H1 (cell line): ENCODE measurements around the gene ZBTB2. TPM values are rescaled to one million over a fixed set of nuclear protein-coding genes. Genes with fewer than 3 reads are reported as not detected.

Experiments used
- CTCF ChIA-PET: fragments of 300-600 bp; sonication (Branson Sonifier 250); formaldehyde crosslinking; loops from one replicate; lab custom pipeline; 2021; ENCODE audit not compliant: partially characterized antibody; lab: Charles Lee
- POLR2A ChIA-PET: fragments of 300-600 bp; sonication (Branson Sonifier 250); formaldehyde crosslinking; loops from one replicate; lab custom pipeline; 2021; ENCODE audit warnings: inconsistent platforms; ENCODE audit not compliant: partially characterized antibody; lab: Charles Lee
- DNase-seq, 2 experiments: peaks; one replicate each; pipeline versions ENCODE4 v3.0.0 to v3.0.0-alpha.2; 2010 to 2022; ENCODE audit warnings: low spot score in 2 of 2, low read depth in 1 of 2, mixed read lengths in 1 of 2
- FAIRE-seq: peaks from 2 replicates; lab custom pipeline; 2011; peaks lifted over from hg19 to GRCh38; lab: Jason Lieb, UNC
- H2AFZ ChIP-seq: 2 replicates; pipeline ENCODE4 v1.8.1; 2012; ENCODE audit warnings: low read length, inconsistent platforms
- H2AK5ac ChIP-seq: 2 replicates; pipeline ENCODE4 v1.6.1; 2013; ENCODE audit warnings: low read depth, low read length
- H2BK120ac ChIP-seq: replicated peaks from 2 replicates; pipeline ENCODE3; 2013; ENCODE audit warnings: low read depth, low read length, inconsistent platforms
- H2BK12ac ChIP-seq: 2 replicates; pipeline ENCODE4 v1.6.1; 2013; ENCODE audit warnings: low read depth, low read length
- H2BK15ac ChIP-seq: 2 replicates; pipeline ENCODE4 v1.6.1; 2013; ENCODE audit warnings: low read length
- H2BK20ac ChIP-seq: 2 replicates; pipeline ENCODE4 v1.6.1; 2013; ENCODE audit warnings: low read length
- H2BK5ac ChIP-seq: 2 replicates; pipeline ENCODE4 v1.6.1; 2013; ENCODE audit warnings: low read depth, low read length
- H3K14ac ChIP-seq: 2 replicates; pipeline ENCODE4 v1.6.1; 2013; ENCODE audit warnings: inconsistent platforms; ENCODE audit not compliant: insufficient read length
- H3K18ac ChIP-seq: 2 replicates; pipeline ENCODE4 v1.6.1; 2013; ENCODE audit warnings: low read length; ENCODE audit errors: extremely low read depth
- H3K23ac ChIP-seq: 2 replicates; pipeline ENCODE4 v1.6.1; 2013; ENCODE audit warnings: inconsistent platforms; ENCODE audit not compliant: insufficient read length
- H3K23me2 ChIP-seq: 2 replicates; pipeline ENCODE4 v1.6.1; 2013; ENCODE audit warnings: low read depth, low read length
- H3K27ac ChIP-seq: 2 replicates; pipeline ENCODE4 v1.6.1; 2011; ENCODE audit warnings: low read depth, low read length, inconsistent platforms
- H3K27me3 ChIP-seq, 4 experiments: replicated peaks in 1 of 4; 1 replicate in 1 of 4; 2 replicates in 3 of 4; pipeline versions ENCODE4 v1.6.1 to v1.8.1; 2011 to 2013; ENCODE audit warnings: low read length in 3 of 4, mild to moderate bottlenecking in 3 of 4, inconsistent platforms in 2 of 4, mixed read lengths in 2 of 4, moderate library complexity in 1 of 4; ENCODE audit not compliant: control insufficient read depth in 3 of 4, insufficient read depth in 3 of 4; ENCODE audit errors: extremely low read depth in 1 of 4
- H3K36me3 ChIP-seq, 4 experiments: 2 replicates each; pipeline versions ENCODE4 v1.6.1 to v1.8.1; 2011 to 2013; ENCODE audit warnings: mild to moderate bottlenecking in 4 of 4, low read length in 3 of 4, moderate library complexity in 2 of 4, control low read depth in 1 of 4, inconsistent platforms in 1 of 4; ENCODE audit not compliant: insufficient read depth in 4 of 4, control insufficient read depth in 2 of 4
- H3K4ac ChIP-seq: replicated peaks from 2 replicates; pipeline ENCODE3; 2013; ENCODE audit warnings: low read length, low read depth, mixed read lengths, inconsistent platforms; ENCODE audit not compliant: insufficient read length
- H3K4me1 ChIP-seq, 4 experiments: replicated peaks in 1 of 4; 1 replicate in 1 of 4; 2 replicates in 3 of 4; pipeline versions ENCODE4 v1.6.1 to v1.8.1; 2011 to 2013; ENCODE audit warnings: low read length in 3 of 4, inconsistent platforms in 2 of 4, mixed read lengths in 1 of 4; ENCODE audit not compliant: insufficient read depth in 4 of 4, control insufficient read depth in 3 of 4
- H3K4me2 ChIP-seq, 2 experiments: 2 replicates each; pipeline versions ENCODE4 v1.6.1 to v1.8.1; 2011 to 2013; ENCODE audit warnings: low read depth in 2 of 2, low read length in 2 of 2, control low read depth in 1 of 2, inconsistent platforms in 1 of 2, mild to moderate bottlenecking in 1 of 2; ENCODE audit not compliant: insufficient read depth in 1 of 2
- H3K4me3 ChIP-seq, 4 experiments: fragments of 200-600, 300-600 bp in 1 of 4; sonication (generic), shearing (Covaris generic), sonication (Bioruptor Twin) in 1 of 4; 2 replicates each; pipeline versions ENCODE4 v1.5.1 to v1.8.1; 2011 to 2016; ENCODE audit warnings: low read length in 4 of 4, low read depth in 3 of 4, control low read depth in 2 of 4, inconsistent platforms in 2 of 4, mild to moderate bottlenecking in 2 of 4, mixed read lengths in 1 of 4, moderate library complexity in 1 of 4; ENCODE audit not compliant: insufficient read depth in 2 of 4; ENCODE audit errors: extremely low read depth in 1 of 4
- H3K56ac ChIP-seq: replicated peaks from 2 replicates; pipeline ENCODE3; 2013; ENCODE audit warnings: low read depth, mild to moderate bottlenecking, mixed read lengths, low read length, inconsistent platforms; ENCODE audit not compliant: insufficient read length
- H3K79me1 ChIP-seq: 2 replicates; pipeline ENCODE4 v1.6.1; 2013; ENCODE audit warnings: low read depth, low read length, control low read depth
- H3K79me2 ChIP-seq, 2 experiments: 2 replicates each; pipeline versions ENCODE4 v1.6.1 to v1.8.1; 2012 to 2013; ENCODE audit warnings: low read length in 2 of 2, mild to moderate bottlenecking in 2 of 2, inconsistent platforms in 1 of 2; ENCODE audit not compliant: insufficient read depth in 2 of 2, control insufficient read depth in 1 of 2
- H3K9ac ChIP-seq, 4 experiments: replicated peaks in 1 of 4; 1 replicate in 1 of 4; 2 replicates in 3 of 4; pipeline versions ENCODE4 v1.6.1 to v1.8.1; 2011 to 2013; ENCODE audit warnings: low read depth in 3 of 4, low read length in 3 of 4, control low read depth in 2 of 4, mild to moderate bottlenecking in 2 of 4, moderate library complexity in 2 of 4, inconsistent platforms in 1 of 4; ENCODE audit errors: extremely low read depth in 1 of 4
- H3K9me3 ChIP-seq, 2 experiments: 2 replicates each; pipeline versions ENCODE4 v1.6.1 to v1.8.1; 2012 to 2013; ENCODE audit warnings: mild to moderate bottlenecking in 2 of 2, moderate library complexity in 2 of 2, control low read depth in 1 of 2, inconsistent platforms in 1 of 2, low read depth in 1 of 2, low read length in 1 of 2, mixed read lengths in 1 of 2; ENCODE audit not compliant: insufficient read depth in 2 of 2
- H4K20me1 ChIP-seq, 2 experiments: replicated peaks in 1 of 2; 2 replicates each; pipeline versions ENCODE3 to v1.8.1; 2011 to 2013; ENCODE audit warnings: inconsistent platforms in 2 of 2, low read length in 2 of 2, mild to moderate bottlenecking in 1 of 2; ENCODE audit not compliant: insufficient read depth in 2 of 2, control insufficient read depth in 1 of 2
- H4K5ac ChIP-seq: 2 replicates; pipeline ENCODE4 v1.6.1; 2013; ENCODE audit warnings: low read length, low read depth, mixed read lengths, inconsistent platforms; ENCODE audit not compliant: insufficient read length
- H4K8ac ChIP-seq: 2 replicates; pipeline ENCODE4 v1.8.0; 2013; ENCODE audit warnings: mild to moderate bottlenecking, moderate library complexity, low read length, inconsistent platforms; ENCODE audit not compliant: insufficient read depth; ENCODE audit errors: extremely low read depth
- H4K91ac ChIP-seq: replicated peaks from 2 replicates; pipeline ENCODE3; 2013; ENCODE audit warnings: low read length, mixed read lengths, inconsistent platforms; ENCODE audit not compliant: insufficient read length
- BCL11A ChIP-seq, 2 experiments: IDR thresholded peaks; one replicate each; pipeline ENCODE4 v1.6.1; 2011; ENCODE audit warnings: low read depth in 2 of 2, low read length in 2 of 2, mild to moderate bottlenecking in 2 of 2
- WGBS, 2 experiments: shearing (Covaris generic) in 1 of 2; methylation state at CpG; one replicate each; pipeline versions ENCODE4 v1.1.6 to v1.1.7; 2013 to 2015; ENCODE audit warnings: low lambda C conversion rate in 2 of 2, mixed read lengths in 2 of 2, inconsistent platforms in 1 of 2, low coverage in 1 of 2, missing lambda C conversion rate in 1 of 2; ENCODE audit not compliant: insufficient replicate concordance in 2 of 2, insufficient coverage in 1 of 2, insufficient read length in 1 of 2; ENCODE audit errors: extremely low coverage in 1 of 2, missing lambda C conversion rate in 1 of 2; 5-methylcytosine and 5-hydroxymethylcytosine counted together
- polyA plus RNA-seq, 7 experiments: library from polyadenylated mRNA; depleted of rRNA in 3 of 7; stranded (reverse) in 5 of 7; unstranded in 2 of 7; fragments of >200 nt in 5 of 7; fragments of 200-250 nt in 2 of 7; gene quantifications; 1 replicate in 5 of 7; 2 replicates in 1 of 7; 4 replicates in 1 of 7; pipeline versions ENCODE4 v1.2.1 to v1.2.3, GENCODE V29; 2011 to 2013; ENCODE audit warnings: missing spikeins in 2 of 7, mixed read lengths in 2 of 7
- total RNA-seq: library from RNA; stranded (reverse); fragmentation: NEBNext Ultra II Directional; extraction: Animal tissue kit (Norgen Biotek cat#: 25700); gene quantifications from 2 replicates; pipeline ENCODE4 v1.2.1, GENCODE V29; 2021

Gene ZBTB2
- total and polyA plus RNA-seq, 2 of the 8 experiments (the other 6 are each of a cell fraction or from before 2014, with no cell fraction given), result 16.1 to 23.7 TPM

DNA sequence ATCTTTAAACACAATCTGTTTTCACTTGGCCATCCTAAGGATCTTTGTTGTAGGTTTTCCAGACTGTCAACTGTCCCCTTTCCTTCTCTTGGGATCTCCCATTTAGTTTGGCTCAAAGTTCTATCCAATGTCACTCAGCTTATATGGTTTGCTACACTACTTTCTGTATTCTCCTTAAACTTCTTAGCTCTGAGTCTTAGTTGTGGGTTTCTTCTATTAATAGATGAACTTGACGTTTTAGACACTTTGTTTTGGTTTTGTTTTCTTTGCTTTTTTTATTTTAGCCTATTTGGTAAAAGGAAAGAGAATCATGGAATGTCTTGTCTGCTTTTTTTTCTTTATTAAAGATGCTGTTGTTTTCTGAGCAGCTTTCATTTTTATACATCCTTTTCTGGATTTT, 49.1 kb upstream of the ZBTB2 start:
- H3K23ac ChIP-seq, result no peak overlapping the region
- H3K9ac ChIP-seq, result no peak overlapping the region
- no peak overlapping the region for H2AFZ ChIP-seq
- WGBS, 2 experiments, result 71% methylated on average over 1 of the region's 1 CpG; no CpG with 5 or more reads in 1 of the 2 experiments
- H2BK20ac ChIP-seq, result no peak overlapping the region
- H3K79me2 ChIP-seq, result peaks cover 3 to 76% of the 10 kb centered on the region in 2 experiments; a peak in 2 of 4 replicates
- no peak overlapping the region for H3K4me2 ChIP-seq
- H3K18ac ChIP-seq, result no peak overlapping the region
- peaks cover 7% of the 10 kb centered on the region for H3K79me1 ChIP-seq
- H2BK5ac ChIP-seq, result no peak overlapping the region
- H3K27me3 ChIP-seq, result no peaks in the 10 kb centered on the region
- H2BK12ac ChIP-seq, result no peak overlapping the region
- H3K27ac ChIP-seq, result no peak overlapping the region
- no peak overlapping the region for H2AK5ac ChIP-seq
- no peaks in the 10 kb centered on the region for H3K23me2 ChIP-seq
- H4K5ac ChIP-seq, result no peak overlapping the region
- H4K8ac ChIP-seq, result no peak overlapping the region
- H3K14ac ChIP-seq, result no peak overlapping the region
- H2BK120ac ChIP-seq, result no peak overlapping the region
- no peak overlapping the region for H3K4me3 ChIP-seq
- no peak overlapping the region for H3K4ac ChIP-seq
- no peaks in the 10 kb centered on the region for H3K4me1 ChIP-seq
- peaks cover 7 to 8% of the 10 kb centered on the region in 2 experiments for H4K20me1 ChIP-seq
- DNase-seq, result no peak
- no peak for FAIRE-seq
- H3K56ac ChIP-seq, result no peak overlapping the region
- H4K91ac ChIP-seq, result no peak overlapping the region
- no peak overlapping the region for H2BK15ac ChIP-seq
- no peaks in the 10 kb centered on the region for H3K9me3 ChIP-seq
- POLR2A ChIA-PET, result interaction anchor here (1.0 to 3.3 kb wide), 2 partner anchors 12 to 15 kb away, joined by 3 to 18 read pairs; partner anchors contain the start of gene RMND1
- peaks cover 0 to 14% (median 6%) of the 10 kb centered on the region in 4 experiments; a peak in 6 of 8 replicates for H3K36me3 ChIP-seq
- CTCF ChIA-PET, result interaction anchor here (0.7 to 2.6 kb wide), 2 partner anchors 10 to 11 kb away, joined by 3 to 11 read pairs; partner anchors contain the start of gene RMND1
- TF ChIP-seq BCL11A (IDR thresholded peaks at IDR 0.05; ENCODE audit: low read depth in 2 of 2, low read length in 2 of 2), result no peak
